Natural killer cell (primary cell): ENCODE data around the gene E4F1. TPM values are rescaled to one million over a fixed set of nuclear protein-coding genes. Genes with fewer than 3 reads are reported as not detected.

Source experiments
- ATAC-seq, 3 donors: fragments of 150-1000 bp in 2 of 3; fragments of 200-7000 bp in 1 of 3; cut with Tn5 transposase; 1 replicate in 1 of 3; 2 replicates in 2 of 3; pipeline ENCODE4 v1.10.0; 2021; ENCODE audit warnings: mild to moderate bottlenecking in 2 of 3, moderate library complexity in 2 of 3
- DNase-seq, 2 donors: peaks; one replicate each; pipeline versions ENCODE4 v3.0.0 to v3.0.0-alpha.2; 2013 to 2021; ENCODE audit warnings: mixed read lengths in 1 of 2
- H3K27ac ChIP-seq: one replicate; pipeline ENCODE4 v1.5.1; 2013; ENCODE audit warnings: mild to moderate bottlenecking, low read length
- H3K27me3 ChIP-seq: one replicate; pipeline ENCODE4 v1.6.1; 2013; ENCODE audit warnings: low read length; ENCODE audit not compliant: control insufficient read depth, insufficient read depth
- H3K36me3 ChIP-seq: one replicate; pipeline ENCODE4 v1.6.1; 2013; ENCODE audit warnings: low read length; ENCODE audit not compliant: control insufficient read depth, insufficient read depth
- H3K4me1 ChIP-seq: one replicate; pipeline ENCODE4 v1.6.1; 2013; ENCODE audit warnings: low read length; ENCODE audit not compliant: control insufficient read depth, insufficient read depth
- H3K4me3 ChIP-seq: one replicate; pipeline ENCODE4 v1.5.1; 2013; ENCODE audit warnings: low read length
- H3K9me3 ChIP-seq: one replicate; pipeline ENCODE4 v1.6.1; 2013; ENCODE audit warnings: low read length; ENCODE audit not compliant: control insufficient read depth, insufficient read depth
- H3K27ac Mint-ChIP-seq, 2 donors: one replicate each; pipeline ENCODE4 v1.8.0; 2022; ENCODE audit warnings: mild to moderate bottlenecking in 2 of 2, mixed read lengths in 2 of 2, moderate library complexity in 1 of 2
- H3K27me3 Mint-ChIP-seq, 2 donors: one replicate each; pipeline ENCODE4 v1.8.0; 2022; ENCODE audit warnings: low read depth in 2 of 2, mixed read lengths in 2 of 2
- H3K36me3 Mint-ChIP-seq: one replicate; pipeline ENCODE4 v1.8.0; 2022; ENCODE audit warnings: mixed read lengths
- H3K4me1 Mint-ChIP-seq, 2 donors: one replicate each; pipeline ENCODE4 v1.8.0; 2022; ENCODE audit warnings: mixed read lengths in 2 of 2
- H3K4me3 Mint-ChIP-seq: one replicate; pipeline ENCODE4 v1.8.0; 2022; ENCODE audit warnings: mild to moderate bottlenecking, moderate library complexity, mixed read lengths
- H3K9me3 Mint-ChIP-seq, 2 donors: one replicate each; pipeline ENCODE4 v1.8.0; 2022; ENCODE audit warnings: mixed read lengths in 2 of 2
- CTCF ChIP-seq: fragments of 200-600 bp; IDR thresholded peaks from one replicate; pipeline ENCODE4 v1.8.0; 2022; ENCODE audit warnings: antibody characterized with exemption
- WGBS: methylation state at CpG from one replicate; pipeline ENCODE4 v1.1.7; 2013; ENCODE audit warnings: missing lambda C conversion rate; ENCODE audit not compliant: insufficient coverage; 5-methylcytosine and 5-hydroxymethylcytosine counted together
- intact Hi-C: fragments of 100-400 bp; cut with micrococcal nuclease; formaldehyde crosslinking; loops from one replicate; pipeline ENCODE4 v1.14.2; 2022
- total RNA-seq, 4 donors: library from RNA; stranded (reverse); fragments of 120-200 nt in 1 of 4; gene quantifications; one replicate each; pipeline versions ENCODE4 v1.2.3 to v1.2.4, GENCODE V29; 2013 to 2022

E4F1 gene
- total RNA-seq, 3 donors from 2014 or later (not counting 1 experiment from before 2014, with no cell fraction given) = 43.6 to 45.7 (median 45.7) TPM

GRCh38 chr16:2196162-2196980, 27.0 kb upstream of the E4F1 start, which contains the start of gene CASKIN1:
CASKIN1 (minus strand) TSS chr16:2196605; CDS start chr16:2196432, 173 bp downstream.
- Mint-ChIP-seq H3K36me3 (no peaks in the 10 kb centered on the region), H3K9me3 (no peaks in the 10 kb centered on the region), H3K4me1 (peaks cover 0 to 5% of the 10 kb centered on the region in 2 donors), H3K4me3 (peak within 1 kb of the TSS; percentile 77), H3K27ac (no peak within 1 kb of the TSS), H3K27me3 (peaks cover 11 to 25% of the 10 kb centered on the region in 2 donors)
- WGBS = under 1% methylated on average over 129 of the region's 129 CpGs
- Histone ChIP-seq H3K9me3 (no peaks in the 10 kb centered on the region), H3K27me3 (peaks cover 39% of the 10 kb centered on the region), H3K36me3 (no peaks in the 10 kb centered on the region), H3K4me1 (peaks cover 15% of the 10 kb centered on the region), H3K4me3 (no peak within 1 kb of the TSS), H3K27ac (no peak within 1 kb of the TSS)
- DNase-seq = peak in 1 of 2 donors; percentile 58
- intact Hi-C loops = no loop called here
- ATAC-seq = peak; percentile 34 to 71 (median 67)
- TF ChIP-seq CTCF = no peak

- 25% methylated on average over 32 of the region's 32 CpGs for WGBS
- no peak overlapping the region for H3K27ac Mint-ChIP-seq
- no peak for TF ChIP-seq CTCF
- H3K4me1 Mint-ChIP-seq = peaks cover 0 to 5% of the 10 kb centered on the region in 2 donors
- no peak overlapping the region for H3K4me3 ChIP-seq
- H3K27me3 ChIP-seq = peaks cover 39% of the 10 kb centered on the region
- DNase-seq = no peak
- no peaks in the 10 kb centered on the region for H3K9me3 Mint-ChIP-seq
- no peaks in the 10 kb centered on the region for H3K36me3 ChIP-seq
- no peak for ATAC-seq
- peak overlapping the region; percentile 77 for H3K4me3 Mint-ChIP-seq
- H3K27me3 Mint-ChIP-seq = peaks cover 11 to 26% of the 10 kb centered on the region in 2 donors
- H3K27ac ChIP-seq = no peak overlapping the region
- H3K36me3 Mint-ChIP-seq = no peaks in the 10 kb centered on the region
- peaks cover 15% of the 10 kb centered on the region for H3K4me1 ChIP-seq
- intact Hi-C loops = no loop called here
- H3K9me3 ChIP-seq = no peaks in the 10 kb centered on the region
These were observed 26.3 kb upstream of the E4F1 start for GRCh38 chr16:2196981-2197511.

- peaks cover 15% of the 10 kb centered on the region for H3K4me1 ChIP-seq
- no peaks in the 10 kb centered on the region for H3K9me3 ChIP-seq
- H3K4me3 ChIP-seq = no peak overlapping the region
- H3K36me3 ChIP-seq = no peaks in the 10 kb centered on the region
- Mint-ChIP-seq H3K9me3 (no peaks in the 10 kb centered on the region), H3K27ac (no peak overlapping the region), H3K36me3 (no peaks in the 10 kb centered on the region), H3K4me1 (peaks cover 0 to 5% of the 10 kb centered on the region in 2 donors), H3K4me3 (peak overlapping the region; percentile 49), H3K27me3 (peaks cover 11 to 28% of the 10 kb centered on the region in 2 donors)
- H3K27ac ChIP-seq = no peak overlapping the region
- no peak for ATAC-seq
- TF ChIP-seq CTCF = no peak
- peaks cover 39% of the 10 kb centered on the region for H3K27me3 ChIP-seq
- 79% methylated on average over 6 of the region's 6 CpGs for WGBS
- intact Hi-C loops = no loop called here
- DNase-seq = no peak
These were observed 25.6 kb upstream of the E4F1 start for GRCh38 chr16:2197765-2198164.
